ENCODE data around the gene KIF1B.

GRCh38 chr1:10178597-10179405, 31.6 kb upstream of the KIF1B start:
- TF ChIP-seq MBD1 (CRISPR knock-in tag; IDR thresholded peaks at IDR 0.05) (no peak), ETV5 (CRISPR knock-in tag; IDR thresholded peaks at IDR 0.05; ENCODE audit: low read depth) (no peak), SFPQ (IDR thresholded peaks at IDR 0.05; ENCODE audit: low read depth, low read length) (no peak), ZNF449 (CRISPR knock-in tag; IDR thresholded peaks at IDR 0.05) (no peak), SIN3A (IDR thresholded peaks at IDR 0.05; ENCODE audit: borderline replicate concordance in 2 of 2, control insufficient read depth in 1 of 2, low read depth in 2 of 2, low read length in 2 of 2) (no peak), XRCC5 (IDR thresholded peaks at IDR 0.05; ENCODE audit: low read depth, low read length) (no peak), ATF3 (IDR thresholded peaks at IDR 0.05) (no peak), ATF3 (CRISPR knock-in tag; conservative IDR thresholded peaks at IDR 0.05) (no peak), MTA3 (IDR thresholded peaks at IDR 0.05; ENCODE audit: borderline replicate concordance) (no peak), MAZ (CRISPR knock-in tag; conservative IDR thresholded peaks at IDR 0.05 in 1 of 2, IDR thresholded peaks at IDR 0.05 in 1 of 2) (no peak), ZNF175 (CRISPR knock-in tag; IDR thresholded peaks at IDR 0.05; ENCODE audit: low read depth) (no peak)
